ENCODE data around the gene GFM1. TPM values are rescaled to one million over a fixed set of nuclear protein-coding genes. Genes with fewer than 3 reads are reported as not detected.
A peak's percentile ranks its signal among the peaks of the same experiment; 100 is the strongest.

GFM1 gene
- polyA plus RNA-seq (23.4 to 35.9 TPM (median 28.6 TPM) in 3 replicates), polyA minus RNA-seq (9.4 to 53.5 TPM (median 37.3 TPM) in 3 replicates)
- polyA plus RNA-seq (2011; ENCODE audit: low read depth): 17.0 TPM
- polyA plus RNA-seq (2011; cell fraction: cytosol; rRNA removed): 11.2 and 17.9 TPM in 2 replicates
- 25.8 and 40.3 TPM in 2 replicates for polyA plus RNA-seq (2011; cell fraction: nucleus; rRNA removed)
- 15.1 and 26.3 TPM in 2 replicates for polyA plus RNA-seq (2012; ENCODE audit: low replicate concordance)
- polyA minus RNA-seq (2011; cell fraction: cytosol; rRNA and poly(A)+ RNA removed): 21.1 TPM
- 47.5 and 73.1 TPM in 2 replicates for polyA minus RNA-seq (2011; cell fraction: nucleus; rRNA and poly(A)+ RNA removed)

DNA sequence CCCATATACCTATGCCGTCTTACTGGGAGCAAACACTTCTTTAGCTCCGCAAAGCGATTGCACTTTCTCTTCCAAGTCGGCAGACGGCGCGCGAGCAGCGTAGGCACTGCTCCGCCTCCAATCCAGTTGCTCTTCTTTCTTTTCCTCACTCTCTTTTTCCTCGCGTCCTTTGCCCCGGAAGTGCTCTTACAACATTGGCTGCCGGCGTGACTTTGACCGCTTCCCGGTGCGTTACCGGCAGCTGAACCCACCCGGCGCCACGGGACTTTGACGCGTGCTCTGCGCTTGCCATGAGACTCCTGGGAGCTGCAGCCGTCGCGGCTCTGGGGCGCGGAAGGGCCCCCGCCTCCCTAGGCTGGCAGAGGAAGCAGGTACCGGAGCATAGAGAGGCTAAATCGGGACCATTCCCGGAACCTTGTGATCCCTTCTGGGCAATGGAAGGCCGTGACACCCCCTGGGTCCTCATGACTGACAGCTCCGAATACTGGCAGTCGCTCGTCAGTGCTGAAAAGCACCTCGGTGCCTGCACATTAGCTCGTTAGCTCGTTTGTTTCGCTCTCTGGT, at the start of gene GFM1:
Gene GFM1 (plus strand): TSS at position 183 of the 564 bp plus-strand sequence. CDS start 108 bp downstream, at position 291.
- TF ChIP-seq EZH2 (IDR thresholded peaks at IDR 0.05; ENCODE audit: low read length) (no peak), CTCF (optimal IDR thresholded peaks at IDR 0.05 in 1 of 3, IDR thresholded peaks at IDR 0.05 in 1 of 3, conservative IDR thresholded peaks at IDR 0.05 in 1 of 3; ENCODE audit: extremely low read depth in 1 of 3, insufficient read depth in 2 of 3, low read length in 3 of 3) (peak; percentile 91 to 99 (median 97))
- H3K9me1 ChIP-seq (ENCODE audit: control insufficient read depth, extremely low read depth, insufficient read depth, low read length): no peaks in the 10 kb centered on the region
- H3K79me2 ChIP-seq (ENCODE audit: control insufficient read depth, insufficient read depth, low read length): peaks cover 32% of the 10 kb centered on the region
- peak within 1 kb of the TSS; percentile 83 for H3K4me2 ChIP-seq (ENCODE audit: control insufficient read depth, extremely low read depth, insufficient read depth, low read depth, low read length)
- H3K36me3 ChIP-seq (ENCODE audit: control insufficient read depth in 2 of 2, extremely low read depth in 1 of 2, insufficient read depth in 2 of 2, low read length in 2 of 2): peaks cover 3 to 16% of the 10 kb centered on the region in 2 experiments
- peak within 1 kb of the TSS; percentile 90 for H3K9ac ChIP-seq (ENCODE audit: control insufficient read depth, extremely low read depth, insufficient read depth, low read length)
- peak within 1 kb of the TSS; percentile 84 for H3K27ac ChIP-seq (ENCODE audit: control insufficient read depth, insufficient read depth, low read length)
- no peaks in the 10 kb centered on the region for H3K9me3 ChIP-seq (ENCODE audit: control insufficient read depth, low read depth, low read length)
- DNase-seq (ENCODE audit: low read depth, low spot score) (peak; percentile 61), FAIRE-seq (peak; percentile 36)
- dilution Hi-C loops (cut with MboI; ENCODE audit: extremely low pct_ligation_motif_present, low sequenced_read_pairs): no loop called here
- H3K27me3 ChIP-seq (ENCODE audit: control insufficient read depth, extremely low read depth, insufficient read depth, low read length): no peaks in the 10 kb centered on the region
- peak within 1 kb of the TSS; percentile 95 for H2AFZ ChIP-seq (ENCODE audit: control insufficient read depth, low read length)
- H3K4me1 ChIP-seq (ENCODE audit: control insufficient read depth, extremely low read depth, insufficient read depth, low read length): peaks cover 6% of the 10 kb centered on the region
- no peaks in the 10 kb centered on the region for H4K20me1 ChIP-seq (ENCODE audit: control insufficient read depth, extremely low read depth, insufficient read depth, low read length)
- peak within 1 kb of the TSS; percentile 85 to 96 (median 92) for H3K4me3 ChIP-seq (ENCODE audit: control insufficient read depth in 2 of 3, extremely low read depth in 1 of 3, insufficient read depth in 2 of 3, low read depth in 1 of 3, low read length in 3 of 3)

DNA sequence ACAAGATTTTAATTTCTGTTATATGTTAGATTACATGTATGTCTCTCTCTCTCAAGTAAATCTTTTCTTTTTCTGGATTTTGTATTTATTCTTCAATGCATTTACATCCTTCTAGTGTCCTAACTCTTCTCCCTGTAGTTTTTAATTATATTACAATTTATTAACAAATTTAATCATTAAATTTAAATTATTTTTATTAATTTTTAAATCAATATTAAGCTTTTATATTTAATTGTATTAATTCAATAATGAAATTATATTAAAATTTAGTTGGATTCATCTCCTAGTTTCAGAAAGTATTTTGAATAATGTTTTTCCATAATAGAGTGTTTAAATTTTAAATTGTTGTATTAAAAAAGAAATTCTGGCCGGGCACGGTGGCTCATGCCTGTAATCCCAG, 43.5 kb upstream of the GFM1 start:
- Histone ChIP-seq H3K4me1 (ENCODE audit: control insufficient read depth, extremely low read depth, insufficient read depth, low read length) (no peaks in the 10 kb centered on the region), H3K4me2 (ENCODE audit: control insufficient read depth, extremely low read depth, insufficient read depth, low read depth, low read length) (no peak overlapping the region), H3K27ac (ENCODE audit: control insufficient read depth, insufficient read depth, low read length) (no peak overlapping the region), H3K9me3 (ENCODE audit: control insufficient read depth, low read depth, low read length) (no peaks in the 10 kb centered on the region), H3K4me3 (ENCODE audit: control insufficient read depth in 2 of 3, extremely low read depth in 1 of 3, insufficient read depth in 2 of 3, low read depth in 1 of 3, low read length in 3 of 3) (no peak overlapping the region), H3K36me3 (ENCODE audit: control insufficient read depth in 2 of 2, extremely low read depth in 1 of 2, insufficient read depth in 2 of 2, low read length in 2 of 2) (no peaks in the 10 kb centered on the region), H3K9me1 (ENCODE audit: control insufficient read depth, extremely low read depth, insufficient read depth, low read length) (no peaks in the 10 kb centered on the region), H4K20me1 (ENCODE audit: control insufficient read depth, extremely low read depth, insufficient read depth, low read length) (no peaks in the 10 kb centered on the region), H3K9ac (ENCODE audit: control insufficient read depth, extremely low read depth, insufficient read depth, low read length) (no peak overlapping the region), H3K79me2 (ENCODE audit: control insufficient read depth, insufficient read depth, low read length) (no peaks in the 10 kb centered on the region), H3K27me3 (ENCODE audit: control insufficient read depth, extremely low read depth, insufficient read depth, low read length) (no peaks in the 10 kb centered on the region), H2AFZ (ENCODE audit: control insufficient read depth, low read length) (no peak overlapping the region)
- FAIRE-seq (no peak), DNase-seq (ENCODE audit: low read depth, low spot score) (no peak)
- TF ChIP-seq EZH2 (IDR thresholded peaks at IDR 0.05; ENCODE audit: low read length) (no peak), CTCF (optimal IDR thresholded peaks at IDR 0.05 in 1 of 3, IDR thresholded peaks at IDR 0.05 in 1 of 3, conservative IDR thresholded peaks at IDR 0.05 in 1 of 3; ENCODE audit: extremely low read depth in 1 of 3, insufficient read depth in 2 of 3, low read length in 3 of 3) (no peak)
- dilution Hi-C loops (cut with MboI; ENCODE audit: extremely low pct_ligation_motif_present, low sequenced_read_pairs): no loop called here
